ENCODE measurements around the gene SPDYE16. TPM values are rescaled to one million over a fixed set of nuclear protein-coding genes. Genes with fewer than 3 reads are reported as not detected.
A peak's percentile ranks its signal among the peaks of the same experiment; 100 is the strongest.

Gene SPDYE16
- total RNA-seq, 2 experiments from 2014 or later: 0.53 TPM; not detected in 1

DNA sequence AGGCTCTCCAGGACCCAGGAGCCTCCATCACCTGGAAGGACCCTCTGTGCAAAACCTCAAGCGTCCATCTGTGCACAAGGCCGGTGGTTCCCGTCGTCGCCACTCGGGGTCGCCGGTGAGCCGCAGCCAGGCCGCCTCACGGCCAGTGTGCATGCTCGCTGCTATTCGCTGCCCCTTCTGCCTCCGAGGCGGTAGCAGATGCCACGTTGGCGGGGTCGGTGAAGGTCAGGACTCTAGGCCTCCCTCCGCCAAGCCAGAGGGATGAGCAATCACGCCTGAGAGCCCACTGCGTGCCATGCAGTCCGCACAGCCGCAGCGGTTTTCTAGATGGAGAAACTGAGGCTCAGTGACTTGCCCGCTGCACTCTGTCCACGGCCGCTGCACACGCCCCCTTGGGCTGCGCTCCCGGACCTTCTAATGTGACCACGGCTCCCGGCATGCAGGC lies 27.1 kb downstream of the SPDYE16 start:
- CTCF ChIA-PET: no interaction called here
- ATAC-seq (ENCODE audit: poor library complexity): peak; percentile 67
- H3K27me3 Mint-ChIP-seq: no peaks in the 10 kb centered on the region
- no peaks in the 10 kb centered on the region for H3K9me3 Mint-ChIP-seq
- H3K27ac Mint-ChIP-seq: no peak overlapping the region
- DNase-seq: peak in 7 of 14 experiments; percentile 25 to 58 (median 37)
- no peaks in the 10 kb centered on the region for H3K36me3 ChIP-seq (ENCODE audit: insufficient read depth, low read length)
- H3K4me1 ChIP-seq (ENCODE audit: insufficient read depth, low read length): no peaks in the 10 kb centered on the region
- no peak overlapping the region for H3K4me3 ChIP-seq (ENCODE audit: low read length)
- H3K27me3 ChIP-seq (ENCODE audit: control insufficient read depth in 1 of 2, insufficient read depth in 2 of 2, low read length in 2 of 2): no peaks in the 10 kb centered on the region
- POLR2A ChIA-PET: no interaction called here
- intact Hi-C loops (cut with DNase I, micrococcal nuclease): loop anchor here in 1 of 2 experiments (10.0 kb wide), 1 partner anchor 729 kb away; no protein-coding TSS in a partner anchor
- TF ChIP-seq, protein P1, sequence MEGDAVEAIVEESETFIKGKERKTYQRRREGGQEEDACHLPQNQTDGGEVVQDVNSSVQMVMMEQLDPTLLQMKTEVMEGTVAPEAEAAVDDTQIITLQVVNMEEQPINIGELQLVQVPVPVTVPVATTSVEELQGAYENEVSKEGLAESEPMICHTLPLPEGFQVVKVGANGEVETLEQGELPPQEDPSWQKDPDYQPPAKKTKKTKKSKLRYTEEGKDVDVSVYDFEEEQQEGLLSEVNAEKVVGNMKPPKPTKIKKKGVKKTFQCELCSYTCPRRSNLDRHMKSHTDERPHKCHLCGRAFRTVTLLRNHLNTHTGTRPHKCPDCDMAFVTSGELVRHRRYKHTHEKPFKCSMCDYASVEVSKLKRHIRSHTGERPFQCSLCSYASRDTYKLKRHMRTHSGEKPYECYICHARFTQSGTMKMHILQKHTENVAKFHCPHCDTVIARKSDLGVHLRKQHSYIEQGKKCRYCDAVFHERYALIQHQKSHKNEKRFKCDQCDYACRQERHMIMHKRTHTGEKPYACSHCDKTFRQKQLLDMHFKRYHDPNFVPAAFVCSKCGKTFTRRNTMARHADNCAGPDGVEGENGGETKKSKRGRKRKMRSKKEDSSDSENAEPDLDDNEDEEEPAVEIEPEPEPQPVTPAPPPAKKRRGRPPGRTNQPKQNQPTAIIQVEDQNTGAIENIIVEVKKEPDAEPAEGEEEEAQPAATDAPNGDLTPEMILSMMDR (IDR thresholded peaks at IDR 0.05): peak; percentile 44
- no peak overlapping the region for H3K27ac ChIP-seq (ENCODE audit: low read depth in 1 of 2, low read length in 2 of 2)
- H3K4me3 Mint-ChIP-seq: no peak overlapping the region
- H3K36me3 Mint-ChIP-seq (ENCODE audit: low read depth): no peaks in the 10 kb centered on the region
- no peaks in the 10 kb centered on the region for H3K9me3 ChIP-seq (ENCODE audit: control insufficient read depth in 1 of 2, insufficient read depth in 1 of 2, low read length in 2 of 2)
- no peaks in the 10 kb centered on the region for H3K4me1 Mint-ChIP-seq (ENCODE audit: low read depth)

GRCh38 chr7:76514926-76515771 lies 27.9 kb downstream of the SPDYE16 start:
- intact Hi-C loops (cut with DNase I, micrococcal nuclease): loop anchor here in 1 of 2 experiments (10.0 kb wide), 1 partner anchor 730 kb away; no protein-coding TSS in a partner anchor
- Histone ChIP-seq H3K4me3 (ENCODE audit: low read length) (no peak overlapping the region), H3K36me3 (ENCODE audit: insufficient read depth, low read length) (no peaks in the 10 kb centered on the region), H3K9me3 (ENCODE audit: control insufficient read depth in 1 of 2, insufficient read depth in 1 of 2, low read length in 2 of 2) (no peaks in the 10 kb centered on the region), H3K27ac (ENCODE audit: low read depth in 1 of 2, low read length in 2 of 2) (no peak overlapping the region), H3K27me3 (ENCODE audit: control insufficient read depth in 1 of 2, insufficient read depth in 2 of 2, low read length in 2 of 2) (no peaks in the 10 kb centered on the region), H3K4me1 (ENCODE audit: insufficient read depth, low read length) (no peaks in the 10 kb centered on the region)
- DNase-seq (peak in 2 of 14 experiments; percentile 13 to 19), ATAC-seq (ENCODE audit: poor library complexity) (no peak)
- TF ChIP-seq, protein P1 (IDR thresholded peaks at IDR 0.05): no peak
- H3K4me3 Mint-ChIP-seq: no peak overlapping the region
- POLR2A ChIA-PET: no interaction called here
- no peaks in the 10 kb centered on the region for H3K9me3 Mint-ChIP-seq
- no peak overlapping the region for H3K27ac Mint-ChIP-seq
- CTCF ChIA-PET: no interaction called here
- no peaks in the 10 kb centered on the region for H3K4me1 Mint-ChIP-seq (ENCODE audit: low read depth)
- no peaks in the 10 kb centered on the region for H3K27me3 Mint-ChIP-seq
- no peaks in the 10 kb centered on the region for H3K36me3 Mint-ChIP-seq (ENCODE audit: low read depth)

DNA sequence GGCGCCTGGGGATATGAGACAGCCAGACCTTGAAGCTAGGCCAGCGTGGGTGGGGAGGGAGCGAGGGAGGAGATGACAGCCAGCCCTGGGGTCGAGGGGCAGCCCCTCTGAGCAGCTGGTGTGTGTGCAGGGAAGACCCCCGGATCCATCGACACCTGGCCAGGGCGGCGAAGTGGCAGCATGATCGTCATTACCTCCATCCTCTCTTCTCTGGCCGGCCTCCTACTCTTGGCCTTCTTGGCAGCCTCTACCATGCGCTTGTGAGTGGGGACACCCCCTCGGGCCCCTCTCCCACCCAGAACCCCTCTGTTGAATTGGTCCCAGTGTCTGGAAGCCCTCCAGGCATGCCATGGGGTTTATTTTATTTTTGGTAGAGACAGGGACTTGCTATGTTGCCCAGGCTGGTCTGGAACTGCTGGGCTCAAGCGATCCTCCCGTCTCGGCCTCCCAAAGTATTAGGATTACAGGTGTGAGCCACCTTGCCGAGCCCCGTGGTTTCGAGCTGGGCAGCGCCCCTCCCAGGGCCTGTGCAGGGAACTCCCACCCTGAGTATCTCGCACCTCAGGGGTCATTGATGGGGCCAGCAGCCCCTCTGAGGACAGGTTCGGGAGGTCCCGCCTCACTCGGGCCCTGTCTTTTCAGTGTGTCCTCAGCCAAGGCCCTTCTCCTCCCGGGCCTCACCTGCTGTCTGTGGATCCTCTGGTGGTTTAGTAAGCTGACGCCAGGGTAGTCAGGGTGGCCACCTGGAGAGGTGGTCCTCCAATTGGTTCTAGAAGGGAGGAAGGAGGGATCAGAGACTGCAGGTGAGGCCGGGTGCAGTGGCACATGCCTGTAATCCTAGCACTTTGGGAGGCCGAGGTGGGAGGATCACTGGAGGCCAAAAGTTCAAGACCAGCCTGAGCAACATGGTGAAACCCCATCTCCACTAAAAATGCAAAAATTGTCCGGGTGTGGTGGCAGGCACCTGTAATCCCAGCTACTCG lies 29.0 kb downstream of the SPDYE16 start:
- Histone ChIP-seq H3K27me3 (ENCODE audit: control insufficient read depth in 1 of 2, insufficient read depth in 2 of 2, low read length in 2 of 2) (no peaks in the 10 kb centered on the region), H3K4me3 (ENCODE audit: low read length) (no peak overlapping the region), H3K4me1 (ENCODE audit: insufficient read depth, low read length) (peaks cover 4% of the 10 kb centered on the region), H3K9me3 (ENCODE audit: control insufficient read depth in 1 of 2, insufficient read depth in 1 of 2, low read length in 2 of 2) (no peaks in the 10 kb centered on the region), H3K36me3 (ENCODE audit: insufficient read depth, low read length) (no peaks in the 10 kb centered on the region), H3K27ac (ENCODE audit: low read depth in 1 of 2, low read length in 2 of 2) (no peak overlapping the region)
- ChIA-PET CTCF (no interaction called here), POLR2A (no interaction called here)
- Mint-ChIP-seq H3K27ac (no peak overlapping the region), H3K4me3 (no peak overlapping the region), H3K27me3 (no peaks in the 10 kb centered on the region), H3K36me3 (ENCODE audit: low read depth) (no peaks in the 10 kb centered on the region), H3K9me3 (no peaks in the 10 kb centered on the region), H3K4me1 (ENCODE audit: low read depth) (no peaks in the 10 kb centered on the region)
- ATAC-seq (ENCODE audit: poor library complexity): no peak
- intact Hi-C loops (cut with DNase I, micrococcal nuclease): loop anchor here in 1 of 2 experiments (10.0 kb wide), 1 partner anchor 731 kb away; no protein-coding TSS in a partner anchor
- TF ChIP-seq, protein P1 (IDR thresholded peaks at IDR 0.05): no peak
- DNase-seq: peak in 2 of 14 experiments; percentile 9 to 21
